Stimulated activated CD8-positive, alpha-beta memory T cell treated with anti-CD3 and anti-CD28 coated beads, Interleukin-12 subunit alpha, Interleukin-12 subunit beta, amount 100 ng/mL, for 4 hours (primary cell): ENCODE measurements around the gene OTULINL.
"Not testable (repeated sequence)": the region's sequence is repeated elsewhere in the genome, so short reads cannot be mapped to it uniquely, and the experiment has no call there.

Experiments used
- DNase-seq: peaks from one replicate; pipeline ENCODE4 v3.0.0-alpha.2; 2020; ENCODE audit warnings: low read depth

The OTULINL gene

DNA sequence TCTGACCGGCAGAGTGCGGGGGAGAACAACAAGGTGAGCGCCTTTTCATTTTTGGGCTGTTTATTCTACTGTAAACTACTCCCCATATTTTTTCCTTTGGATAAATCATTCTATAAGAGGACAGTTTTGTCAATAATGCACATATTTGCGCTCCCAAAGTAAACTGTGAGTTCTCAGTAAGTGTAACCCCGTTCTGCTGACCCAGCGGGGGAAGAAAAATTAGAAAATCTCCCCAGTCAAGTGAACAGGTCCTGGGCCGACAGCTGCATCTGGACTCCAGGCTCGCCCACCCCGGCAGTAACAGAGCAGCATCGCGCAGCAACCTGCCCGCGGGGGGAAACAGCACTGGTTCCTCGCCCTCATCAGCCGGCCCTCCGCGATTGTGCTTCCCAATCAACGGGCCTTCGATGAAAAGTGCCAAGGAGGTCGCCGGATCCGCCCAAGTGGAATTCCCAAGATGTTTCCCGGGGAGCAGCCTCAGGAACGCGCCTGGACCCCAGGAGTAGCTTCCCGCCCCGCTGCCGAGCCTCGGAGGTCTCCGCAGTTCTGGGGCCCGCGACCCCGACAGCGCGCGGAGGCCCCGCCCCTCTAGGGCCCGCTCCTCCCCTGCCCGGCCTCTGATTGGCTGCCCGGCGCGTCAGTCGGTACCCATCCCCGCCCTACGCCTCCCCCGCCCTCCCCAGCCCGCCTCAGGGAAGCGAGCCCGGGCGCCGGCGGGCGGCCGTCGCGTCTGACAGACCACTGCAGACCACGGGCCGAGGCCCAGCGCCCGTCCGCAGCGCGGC lies at the start of gene OTULINL:
OTULINL (plus strand) TSS at position 687 of the 785 bp plus-strand sequence. CDS start 103 bp downstream, outside the sequence.
- peak; percentile 81 for DNase-seq

DNA sequence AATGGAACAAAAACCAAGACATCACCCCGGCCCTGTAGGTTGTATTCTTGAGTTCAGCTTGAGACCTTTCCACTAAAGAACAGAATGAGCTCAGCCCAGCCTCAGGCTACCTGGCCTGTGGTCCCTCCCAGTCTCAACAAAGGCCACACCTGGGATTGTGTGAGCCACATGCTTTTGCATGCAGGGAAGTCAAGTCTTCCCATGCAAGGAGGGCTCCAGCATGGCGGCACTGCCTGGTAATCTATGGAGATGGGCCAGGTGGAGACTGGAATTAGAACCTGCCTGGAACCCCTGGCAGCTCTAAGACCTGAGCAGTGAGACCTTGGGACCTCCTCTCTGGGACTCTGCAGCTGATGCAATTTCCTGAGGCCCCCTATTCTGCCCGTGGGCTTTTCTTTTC lies 49.4 kb upstream of the OTULINL start:
- DNase-seq: no peak

DNA sequence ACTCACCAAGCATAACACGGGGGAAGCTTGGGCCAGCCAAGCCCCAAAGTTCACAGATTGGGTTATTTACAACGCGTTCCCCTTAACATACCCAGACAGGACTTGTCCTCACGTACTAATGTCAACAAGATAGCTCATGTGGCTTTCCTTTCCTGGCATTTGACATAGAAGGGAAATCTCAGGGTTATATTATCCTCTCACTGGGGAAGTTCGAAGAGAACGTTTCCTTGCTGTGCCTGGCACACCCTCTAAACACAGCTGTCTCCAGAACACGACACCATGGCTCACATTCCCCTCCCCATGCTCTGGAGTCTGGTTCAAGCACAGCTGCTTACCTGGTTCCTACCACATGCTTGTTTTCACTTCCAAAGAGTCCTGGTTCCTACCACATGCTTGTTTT lies 46.8 kb upstream of the OTULINL start:
- no peak for DNase-seq

DNA sequence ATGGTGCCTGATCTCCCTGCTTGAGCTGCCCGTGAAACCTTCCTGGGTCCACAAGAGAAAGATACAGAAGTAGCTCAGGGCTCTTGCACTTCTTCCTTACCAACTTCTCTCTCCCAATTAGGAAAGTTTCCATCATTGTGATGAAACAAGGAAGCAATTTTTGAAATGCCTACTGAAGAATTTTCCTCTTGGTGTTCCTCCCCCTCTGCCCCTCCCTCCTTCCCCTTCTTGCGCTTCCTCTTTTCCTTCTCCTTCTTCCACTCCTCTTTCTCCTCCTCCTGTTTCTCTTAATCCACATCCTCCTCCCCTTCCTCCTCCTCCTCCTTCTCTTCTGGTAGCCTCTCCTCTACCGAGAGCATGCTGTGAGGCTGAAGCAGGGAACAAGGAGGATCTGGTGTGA lies 36.3 kb upstream of the OTULINL start:
- DNase-seq: no peak

DNA sequence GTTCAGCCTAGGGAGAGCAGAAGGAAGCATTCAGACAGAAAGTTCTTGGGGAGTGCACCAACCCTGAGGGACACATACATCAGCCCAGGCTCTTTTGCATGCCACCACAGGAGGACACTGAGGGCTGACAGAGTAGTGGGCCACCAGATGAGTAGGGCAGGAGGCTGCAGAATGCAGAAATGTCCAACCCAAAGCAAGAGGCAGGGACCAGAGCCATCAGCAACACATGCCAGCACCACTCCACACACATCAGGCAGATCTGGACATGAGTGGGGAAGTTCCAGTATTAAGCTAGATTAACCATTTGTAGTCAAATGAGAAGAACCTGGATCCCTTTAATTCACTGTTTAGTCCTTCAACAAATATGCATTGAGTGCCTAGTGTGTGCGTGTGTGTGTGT lies 35.7 kb upstream of the OTULINL start:
- DNase-seq: no peak

DNA sequence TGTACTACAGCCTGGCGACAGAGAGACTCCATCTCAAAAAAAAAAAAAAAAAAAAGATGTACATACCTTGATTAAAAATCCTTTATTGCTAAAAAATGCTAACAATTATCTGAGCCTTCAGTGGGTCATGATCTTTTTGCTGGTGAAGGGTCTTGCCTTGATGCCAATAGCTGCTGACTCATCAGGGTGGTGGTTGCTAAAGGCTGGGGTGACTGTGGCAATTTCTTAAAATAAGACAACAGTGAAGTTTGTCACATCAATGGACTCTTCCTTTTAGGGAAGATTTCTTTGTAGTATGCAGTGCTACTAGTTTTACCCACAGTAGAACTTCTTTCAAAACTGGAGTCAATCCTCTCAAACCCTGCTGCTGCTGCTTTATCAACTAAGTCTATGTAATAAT lies 33.9 kb upstream of the OTULINL start:
- DNase-seq: no peak

DNA sequence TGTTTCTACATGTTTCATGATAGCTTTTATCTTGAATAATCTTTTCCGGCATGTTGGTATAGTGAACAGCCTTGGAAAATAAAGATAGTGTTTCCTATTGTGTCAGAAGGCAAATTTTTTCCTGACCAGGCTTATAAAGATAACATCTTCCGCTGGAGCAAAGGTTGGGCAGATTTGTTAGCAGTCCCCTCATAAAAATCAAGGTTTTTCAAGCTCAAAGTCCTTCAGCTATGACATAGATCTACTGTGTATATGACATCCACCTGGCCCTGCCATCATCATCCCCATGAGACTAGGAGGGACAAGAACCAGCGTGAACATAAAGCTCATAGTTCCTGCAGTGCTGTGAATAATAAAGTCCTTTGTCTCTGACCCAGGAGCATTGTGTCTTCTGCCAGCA lies 30.4 kb upstream of the OTULINL start:
- no peak for DNase-seq

DNA sequence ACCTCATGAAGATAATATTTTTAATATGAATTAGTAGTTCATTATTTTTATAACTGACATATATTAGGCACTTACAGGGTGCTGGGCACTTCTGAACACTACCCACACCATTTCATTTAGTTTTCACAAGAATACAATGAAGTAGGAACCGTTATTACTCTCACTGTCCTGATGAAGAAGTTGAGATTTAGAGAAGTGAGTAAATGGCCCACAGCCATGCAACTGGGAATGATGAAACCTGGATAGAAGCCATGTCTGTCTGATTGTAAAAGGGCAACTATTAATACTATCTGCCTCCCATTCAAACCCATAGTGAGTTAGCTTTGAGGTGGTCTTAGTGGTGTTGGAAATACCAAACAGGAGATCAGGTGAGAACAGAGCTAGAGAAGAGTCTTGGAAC lies 29.6 kb upstream of the OTULINL start:
- no peak for DNase-seq

DNA sequence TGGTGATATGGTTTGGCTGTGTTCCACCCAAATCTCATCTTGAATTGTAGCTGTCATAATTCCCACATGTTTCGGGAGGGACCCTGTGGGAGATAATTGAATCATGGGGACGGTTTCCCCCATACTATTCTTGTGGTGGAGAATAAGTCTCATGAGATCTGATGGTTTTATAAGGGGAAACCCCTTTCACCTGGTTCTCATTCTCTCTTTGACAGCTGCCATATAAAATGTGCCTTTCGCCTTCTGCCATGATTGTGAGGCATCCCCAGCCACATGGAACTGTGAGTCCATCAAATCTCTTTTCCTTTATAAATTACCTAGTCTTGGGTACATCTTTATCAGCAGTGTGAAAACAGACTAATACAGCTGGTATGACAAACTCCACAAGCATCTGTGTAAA lies 27.3 kb upstream of the OTULINL start:
- not testable (repeated sequence) for DNase-seq

DNA sequence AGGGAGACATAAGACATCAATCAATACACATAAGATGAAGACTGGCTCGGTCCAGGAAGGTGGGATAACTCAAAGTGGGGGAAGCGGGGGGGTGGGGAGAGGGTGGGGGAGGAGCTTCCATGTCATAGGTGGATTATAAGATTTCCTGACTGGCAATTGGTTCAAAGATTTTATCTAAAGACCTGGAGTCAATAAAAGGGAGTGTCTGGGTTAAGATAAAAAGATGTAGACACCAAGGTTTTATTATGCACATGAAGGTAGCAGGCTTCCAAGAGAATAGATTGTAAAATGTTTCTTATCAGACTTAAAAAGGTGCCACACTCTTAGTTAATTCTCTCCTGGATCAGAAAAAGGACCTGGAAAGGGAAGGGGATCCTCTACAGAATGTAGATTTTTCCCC lies 25.6 kb upstream of the OTULINL start:
- DNase-seq: no peak

DNA sequence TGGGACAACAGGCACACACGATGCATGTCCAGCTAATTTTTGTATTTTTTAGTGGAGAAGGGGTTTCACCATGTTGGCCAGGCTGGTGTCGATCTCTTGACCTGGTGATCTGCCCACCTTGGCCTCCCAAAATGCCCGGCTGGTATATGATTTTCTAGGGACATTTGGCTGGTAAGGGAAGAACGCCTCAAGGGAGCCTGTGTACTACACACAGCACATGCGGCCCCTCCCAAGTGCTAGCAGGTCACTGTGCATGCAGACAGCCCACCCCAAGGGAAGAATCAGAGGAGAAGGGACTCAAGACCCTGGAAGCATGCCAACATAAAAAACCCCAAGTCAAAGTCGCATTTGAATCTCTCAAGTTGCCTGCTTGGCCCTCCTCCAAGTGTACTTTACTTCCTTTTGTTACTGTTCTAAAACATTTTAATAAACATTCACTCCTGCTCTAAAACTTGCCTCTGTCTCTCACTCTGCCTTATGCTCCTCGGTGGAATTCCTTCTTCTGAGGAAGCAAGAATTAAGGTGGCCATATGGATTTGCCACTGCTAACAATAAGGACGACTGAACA lies 24.3 kb upstream of the OTULINL start:
- DNase-seq: no peak

DNA sequence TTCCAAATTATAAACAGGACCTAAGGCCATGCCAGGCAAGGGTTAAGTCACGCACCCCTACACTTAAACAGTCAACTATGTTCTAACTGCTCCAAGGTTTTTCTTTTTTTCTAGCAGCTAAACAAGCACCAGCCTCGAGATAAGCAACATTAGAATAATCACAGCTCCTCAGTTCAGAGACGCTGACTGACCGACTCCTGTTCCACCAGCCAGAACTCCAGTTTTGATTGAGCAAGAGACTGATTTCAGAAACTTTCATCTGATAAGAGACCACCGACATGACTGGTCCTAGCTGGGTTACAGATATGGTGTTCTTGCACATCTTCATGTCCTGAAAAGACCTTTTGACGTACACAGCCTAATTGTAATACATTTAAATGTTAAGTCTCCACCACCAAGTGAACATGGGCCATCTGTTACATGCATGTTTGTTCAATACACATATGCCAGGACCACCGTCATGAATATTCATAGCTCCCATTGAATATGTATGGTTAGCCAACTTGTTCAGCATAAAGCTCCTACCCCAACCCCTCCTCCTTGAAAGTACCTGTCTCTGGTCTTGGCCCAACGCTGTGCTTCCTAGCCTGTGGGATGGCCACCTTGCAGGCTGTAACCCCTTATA lies 23.7 kb upstream of the OTULINL start:
- no peak for DNase-seq

DNA sequence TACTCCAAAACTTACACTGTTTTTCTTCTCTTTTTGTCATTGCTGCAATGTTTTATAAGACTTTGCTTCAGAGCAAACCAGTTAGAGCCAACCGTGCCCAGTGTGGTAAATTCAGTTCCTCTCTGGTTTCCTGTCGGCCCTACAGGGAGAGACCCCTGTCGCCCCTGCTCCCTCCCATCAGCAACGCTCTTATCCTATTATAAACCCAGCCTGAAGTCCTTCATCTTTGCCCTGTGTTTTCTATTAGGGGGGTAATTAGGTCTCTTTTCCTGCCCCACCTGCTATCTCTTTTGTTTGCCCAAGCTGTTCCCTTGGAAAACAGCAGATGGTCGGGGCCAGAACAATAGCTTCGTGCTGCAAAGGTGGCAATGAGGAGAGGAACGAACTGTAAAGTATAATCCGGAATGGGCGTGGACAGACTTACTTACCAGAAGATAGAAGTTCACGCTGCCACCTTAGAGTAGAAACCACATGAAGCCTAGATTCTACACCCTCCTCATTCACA lies 21.4 kb upstream of the OTULINL start:
- DNase-seq: no peak

DNA sequence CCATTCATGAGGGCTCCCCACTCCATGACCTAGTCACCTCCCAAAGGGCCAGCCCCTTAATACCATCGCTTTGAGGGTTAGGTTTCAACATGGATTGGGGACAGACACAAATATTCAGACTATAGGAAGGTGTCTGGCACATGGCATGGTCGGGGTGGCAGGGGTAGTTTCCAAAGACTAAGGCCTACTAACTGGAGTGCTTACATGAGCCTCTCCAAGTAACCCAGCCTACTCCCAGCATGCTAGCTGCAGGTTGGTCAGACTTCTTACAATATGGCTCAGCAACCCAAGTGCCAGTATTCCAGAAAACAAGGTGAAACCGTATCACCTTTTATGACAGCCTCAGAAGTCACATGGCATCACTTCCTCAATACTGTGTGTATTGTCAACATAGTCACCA lies 19.9 kb upstream of the OTULINL start:
- DNase-seq: no peak

DNA sequence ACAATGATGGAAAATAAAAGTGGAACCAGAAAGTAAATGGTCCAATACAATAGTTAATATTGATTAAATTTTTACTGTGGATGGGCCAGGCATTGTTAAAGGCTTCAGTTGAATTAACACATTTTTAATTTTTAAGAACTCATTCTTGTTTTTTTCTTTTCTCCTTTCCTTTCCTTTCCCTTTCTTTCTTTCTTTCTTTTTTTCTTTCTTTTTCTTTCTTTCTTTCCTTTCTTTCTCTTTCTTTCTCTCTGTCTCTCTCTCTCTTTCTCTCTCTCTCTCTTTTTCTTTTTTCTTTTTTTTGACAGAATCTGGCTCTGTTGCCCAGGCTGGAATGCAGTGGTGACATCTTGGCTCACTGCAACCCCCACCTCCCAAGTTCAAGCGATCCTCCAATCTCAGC lies 13.3 kb upstream of the OTULINL start:
- DNase-seq: no peak

DNA sequence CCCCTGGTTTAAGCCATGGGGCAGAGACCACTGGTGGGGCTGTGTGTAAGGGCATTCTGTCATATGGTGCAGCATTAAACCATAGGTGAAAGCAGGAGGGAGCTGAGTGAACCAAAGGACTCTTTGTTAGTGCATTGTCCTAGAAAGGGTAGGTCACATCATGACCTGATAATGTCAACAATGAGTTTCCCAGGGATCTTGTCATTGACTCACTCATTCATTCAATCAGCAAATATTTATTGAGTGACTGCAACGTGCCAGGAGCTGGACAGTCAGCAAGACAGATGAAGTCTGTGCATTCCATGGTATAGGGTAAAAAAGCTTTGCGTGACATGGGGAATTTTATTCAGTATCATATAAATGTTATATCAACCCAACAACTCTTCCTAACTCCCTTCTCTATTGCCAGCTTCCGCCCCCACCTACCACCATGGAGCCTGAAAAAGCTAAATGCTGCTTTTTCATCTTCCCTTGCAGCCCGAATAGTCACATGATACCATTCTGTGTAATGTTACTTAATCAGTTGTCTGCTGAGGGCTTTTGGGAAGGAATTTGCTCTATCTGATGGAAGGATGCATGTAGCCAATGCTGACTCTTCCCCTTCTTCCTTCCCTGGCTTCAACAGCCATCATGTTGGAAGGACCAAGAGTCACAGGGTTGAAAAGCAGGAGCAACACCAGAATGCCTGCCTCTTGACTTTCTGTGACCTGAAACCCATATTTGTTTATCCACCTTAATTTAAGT lies 11.5 kb upstream of the OTULINL start:
- DNase-seq: no peak

DNA sequence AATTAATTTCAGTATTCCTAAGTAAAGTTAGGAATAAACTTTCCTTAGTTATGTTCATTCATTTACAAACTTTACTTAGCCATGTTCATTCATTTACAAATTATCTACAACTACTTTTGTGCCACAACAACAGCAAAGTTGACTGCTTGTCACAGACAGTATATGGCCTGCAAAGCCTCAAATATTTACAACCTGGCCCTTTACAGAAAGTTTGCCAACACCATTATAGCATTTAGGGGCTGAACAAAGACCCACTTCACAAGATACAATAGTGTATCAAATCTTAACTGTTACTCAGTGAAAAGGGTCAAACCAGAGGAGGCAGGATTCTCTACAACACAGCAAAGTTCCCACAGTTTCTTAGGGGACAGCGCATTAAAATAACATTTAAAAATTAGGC lies 9.7 kb upstream of the OTULINL start:
- no peak for DNase-seq

DNA sequence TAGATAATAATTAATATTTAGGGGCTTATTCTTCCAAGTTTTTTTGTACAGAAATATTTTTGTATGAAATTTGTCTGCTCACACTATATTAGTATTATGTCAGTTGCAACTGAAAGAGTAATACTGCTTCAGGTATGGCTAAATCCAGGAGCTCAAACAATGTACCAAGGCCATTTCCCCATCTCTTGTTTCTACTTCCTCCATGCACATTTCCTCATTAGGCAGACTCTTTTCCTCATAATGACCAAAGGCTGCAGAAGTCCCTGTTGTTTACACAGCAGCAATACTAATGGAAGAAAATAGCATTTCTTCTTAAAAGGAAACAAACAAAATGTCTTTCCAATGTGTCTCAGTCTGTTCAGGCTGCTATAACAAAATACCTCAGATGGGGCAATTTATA lies 9.2 kb upstream of the OTULINL start:
- DNase-seq: no peak

DNA sequence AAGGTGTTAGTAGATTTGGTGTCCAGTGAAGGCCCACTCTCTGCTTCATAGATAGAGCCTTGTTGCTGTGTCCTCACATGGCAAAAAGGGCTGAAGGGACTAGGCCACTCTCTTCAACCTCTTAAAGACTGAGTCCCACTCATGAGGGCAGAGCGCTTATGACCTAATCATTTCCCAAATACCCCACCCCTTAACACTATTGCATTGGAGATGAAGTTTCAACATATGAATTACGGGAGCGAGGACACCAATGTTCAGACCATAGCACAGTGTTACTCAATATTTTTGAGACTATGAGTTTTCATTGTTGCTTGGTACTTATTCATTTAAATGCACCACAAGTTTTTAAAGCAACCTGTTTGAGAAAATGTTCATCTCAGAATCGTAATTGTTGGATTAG lies 8.8 kb upstream of the OTULINL start:
- DNase-seq: no peak

DNA sequence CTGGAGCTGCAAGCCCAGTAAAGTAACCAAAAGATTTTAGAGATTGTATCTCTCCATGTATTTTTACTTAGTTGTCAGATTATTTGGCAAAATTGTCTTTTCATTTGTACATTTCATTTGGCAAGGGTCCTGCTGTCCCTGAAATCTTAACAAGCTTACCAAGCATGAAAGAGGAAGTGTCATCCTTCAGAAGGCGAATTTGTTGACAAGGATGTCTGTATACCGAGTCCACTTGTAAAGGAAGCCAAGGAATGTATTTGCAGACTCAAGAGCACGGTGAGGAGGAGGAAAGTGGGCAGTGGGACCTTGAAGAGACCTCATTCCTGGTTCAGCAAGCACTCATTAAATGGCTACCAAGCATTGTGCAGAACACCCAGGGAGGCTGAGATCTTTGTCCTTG lies 7.5 kb upstream of the OTULINL start:
- DNase-seq: no peak

DNA sequence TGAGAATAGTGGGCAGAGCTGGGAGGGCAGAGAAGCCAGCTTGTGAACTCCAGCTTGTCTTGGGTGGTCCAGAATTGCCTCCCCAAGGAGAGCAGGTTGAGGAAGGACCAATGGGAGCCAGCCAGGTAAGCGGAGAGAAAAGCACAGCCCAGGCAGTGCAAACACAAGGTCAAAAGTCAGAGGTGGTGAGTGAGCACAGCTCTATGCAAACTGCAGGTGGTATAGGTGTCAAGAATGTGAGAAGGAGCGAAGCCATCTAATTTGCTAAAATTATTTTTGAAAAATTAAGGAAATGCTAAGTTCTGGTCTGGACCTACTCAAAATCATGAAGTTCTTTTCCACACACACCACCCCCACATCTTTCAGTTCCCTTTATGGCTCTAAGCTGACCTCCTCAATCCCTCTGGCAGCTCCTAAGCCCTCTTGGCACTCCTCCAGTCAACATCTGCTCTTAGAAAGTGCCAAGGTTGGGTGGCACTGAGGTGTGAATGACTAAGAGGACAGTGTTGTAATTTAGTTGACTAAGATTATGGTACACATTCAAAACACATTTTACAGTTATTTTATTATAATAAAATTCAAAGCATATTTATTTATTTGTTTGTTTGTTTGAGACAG lies 6.6 kb upstream of the OTULINL start:
- DNase-seq: no peak

DNA sequence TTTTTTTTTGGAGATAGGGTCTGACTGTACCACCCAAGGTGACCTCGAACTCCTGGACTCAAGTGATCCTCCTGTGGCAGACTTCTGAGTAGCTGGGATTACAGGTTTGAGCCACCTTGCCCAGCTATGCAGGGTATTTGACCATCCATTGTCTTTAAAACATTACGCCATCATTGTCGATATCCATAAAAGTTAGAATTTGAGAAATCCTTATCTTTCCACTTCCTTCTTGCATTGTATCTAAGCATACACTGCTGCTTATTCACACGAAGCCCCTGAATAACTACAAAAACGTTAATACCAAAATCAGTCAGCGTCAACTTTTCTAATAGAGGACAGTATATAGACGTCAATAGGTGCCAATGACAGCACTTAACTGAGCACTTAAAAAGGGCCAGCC lies 5.4 kb upstream of the OTULINL start:
- no peak for DNase-seq
